ENCODE measurements around the gene DCUN1D5.

Gene DCUN1D5

DNA sequence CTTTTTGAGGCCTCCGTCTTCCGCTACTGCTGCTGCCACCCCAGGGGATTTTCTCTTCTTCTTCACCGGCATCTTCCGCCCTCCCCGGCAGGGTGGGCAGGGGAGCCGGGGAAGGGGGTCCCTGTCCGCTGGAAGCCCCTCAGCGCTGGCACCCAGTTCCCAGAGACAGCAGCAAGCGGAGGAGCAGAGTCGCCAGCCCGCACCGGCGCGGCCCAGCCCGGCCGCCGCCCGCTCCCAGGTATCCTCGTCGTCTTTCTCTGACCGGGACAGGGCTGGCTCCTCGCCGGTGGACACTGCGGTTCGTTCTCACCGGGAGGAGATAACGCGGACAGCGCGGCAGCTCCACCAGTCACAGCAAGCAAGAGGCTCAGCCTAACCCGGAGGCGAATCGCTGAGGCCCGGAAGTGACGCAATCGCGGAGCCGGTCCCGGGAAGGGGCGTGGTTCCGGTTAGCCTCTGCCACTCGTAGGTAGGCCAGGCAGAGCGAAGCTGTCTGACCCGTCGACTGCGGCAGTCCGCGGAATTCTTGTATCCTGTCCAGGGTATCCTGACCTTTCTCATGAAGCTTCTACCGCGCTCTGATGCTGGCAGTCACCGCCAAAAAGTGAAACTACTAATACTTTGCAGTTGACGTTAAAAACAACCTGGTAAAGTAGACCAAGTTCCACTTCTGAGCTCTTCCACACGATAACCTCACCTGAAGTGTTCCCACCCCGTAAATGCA lies at the start of gene DCUN1D5:
TSS of gene DCUN1D5 (minus strand) at position 360 of the 724 bp plus-strand sequence. CDS start at position 72, 288 bp downstream.
- peak; percentile 87 for DNase-seq (ENCODE audit: low read depth, low spot score)

GRCh38 chr11:103125462-103125861 lies 33.5 kb upstream of the DCUN1D5 start:
- no peak for DNase-seq (ENCODE audit: low read depth, low spot score)

DNA sequence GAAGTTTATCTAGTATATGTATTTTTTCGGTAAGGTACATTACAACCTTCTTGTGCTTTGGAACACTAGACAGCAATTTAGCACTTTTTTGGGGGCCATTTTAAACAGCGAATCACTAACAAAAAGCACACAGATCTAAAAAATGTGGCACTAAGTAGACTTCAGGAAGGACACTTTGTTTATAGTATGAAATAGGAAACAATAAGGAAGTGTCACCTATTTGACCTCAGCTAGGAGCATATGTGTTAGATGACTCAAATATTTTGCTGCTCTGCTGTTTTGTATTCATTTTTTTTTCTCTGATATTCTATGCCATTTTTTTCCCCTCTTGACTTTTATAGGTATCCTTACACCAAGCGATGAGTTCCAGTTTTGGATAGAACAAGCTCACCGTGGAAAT lies 22.9 kb upstream of the DCUN1D5 start:
- DNase-seq (ENCODE audit: low read depth, low spot score), result no peak

- no peak for DNase-seq (ENCODE audit: low read depth, low spot score)
Observed at GRCh38 chr11:103112364-103112763, 20.4 kb upstream of the DCUN1D5 start.

- no peak for DNase-seq (ENCODE audit: low read depth, low spot score)
Observed at GRCh38 chr11:103111400-103111799, 19.4 kb upstream of the DCUN1D5 start.

DNA sequence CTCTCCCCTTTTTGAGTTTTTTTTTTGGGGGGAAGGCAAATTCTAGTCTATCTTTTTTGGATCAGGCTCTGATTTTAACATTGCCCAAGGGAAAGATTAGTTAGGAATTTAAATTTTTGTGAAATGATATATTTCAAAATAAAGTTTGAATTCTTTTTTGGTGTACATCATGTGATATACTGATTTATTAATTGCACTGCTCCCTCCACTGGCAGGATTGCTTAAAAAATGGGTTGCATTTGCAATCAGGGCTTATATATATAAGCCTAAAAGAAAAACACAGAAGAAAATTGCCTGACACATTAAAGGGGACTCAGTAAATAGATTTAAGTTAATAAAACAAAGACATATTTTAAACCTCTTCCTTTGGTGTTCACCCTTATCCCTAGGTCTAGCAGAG lies 18.4 kb upstream of the DCUN1D5 start:
- DNase-seq (ENCODE audit: low read depth, low spot score), result no peak

DNA sequence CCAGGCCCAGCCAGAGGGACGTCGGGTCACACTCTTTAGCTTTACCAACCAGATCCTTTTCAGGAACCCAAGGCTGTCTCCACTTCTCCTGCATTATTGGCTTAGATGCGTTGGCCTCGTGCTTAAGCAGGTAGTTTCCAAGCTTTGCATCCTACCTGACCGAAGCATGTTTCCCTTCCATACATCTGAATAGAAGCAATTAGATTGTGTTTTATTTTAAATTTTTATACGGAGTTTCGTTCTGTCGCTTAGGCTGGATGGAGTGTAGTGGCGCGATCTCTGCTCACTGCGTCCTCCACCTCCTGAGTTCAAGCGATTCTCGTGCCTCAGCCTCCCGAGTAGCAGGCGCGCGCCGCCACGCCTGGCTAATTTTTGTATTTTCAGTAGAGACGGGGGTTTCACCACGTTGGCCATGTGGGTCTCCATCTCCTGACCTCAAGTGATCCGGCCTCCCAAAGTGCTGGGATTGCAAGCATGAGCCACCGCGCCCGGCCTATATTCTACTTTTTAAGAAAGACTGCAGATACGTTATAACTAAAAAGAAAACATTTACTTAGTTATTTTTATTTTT lies 17.9 kb upstream of the DCUN1D5 start:
- no peak for DNase-seq (ENCODE audit: low read depth, low spot score)

DNA sequence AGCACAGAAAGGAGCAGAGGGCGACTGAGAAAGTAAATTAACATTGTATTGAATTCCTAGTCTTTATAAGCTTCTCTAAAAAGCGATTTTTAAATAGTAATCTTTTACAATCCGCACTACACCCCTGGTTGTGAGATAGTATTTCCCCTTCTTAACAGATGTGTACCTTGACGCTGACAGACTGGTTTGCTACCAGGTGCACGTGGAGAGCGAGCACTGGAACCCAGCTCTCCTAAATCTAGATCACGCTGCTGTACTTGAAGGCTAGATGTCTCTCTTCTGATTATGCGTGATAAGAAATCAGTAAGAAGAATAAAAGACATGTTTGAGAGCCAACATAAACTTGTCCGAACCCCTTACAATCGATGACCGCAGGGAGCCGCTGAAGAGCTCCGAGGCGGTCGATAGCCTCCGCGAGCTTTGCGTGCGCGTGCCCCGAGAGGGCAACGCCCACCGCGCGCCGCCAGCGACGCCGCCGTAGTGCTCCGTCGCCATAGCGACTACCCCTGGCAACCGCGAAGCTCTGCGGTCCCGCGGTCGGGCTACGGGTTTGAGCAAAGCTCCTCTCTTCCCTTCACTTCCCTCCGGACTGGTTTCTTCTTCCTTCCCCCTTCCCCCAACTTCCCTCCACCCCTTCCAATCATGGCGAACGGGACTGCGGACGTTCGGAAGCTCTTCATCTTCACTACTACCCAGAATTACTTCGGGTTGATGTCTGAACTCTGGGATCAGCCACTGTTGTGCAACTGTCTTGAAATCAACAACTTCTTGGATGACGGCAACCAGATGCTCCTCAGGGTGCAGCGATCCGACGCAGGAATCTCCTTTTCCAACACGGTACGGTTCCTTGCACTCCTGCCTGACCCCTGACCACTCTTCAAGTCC lies 17.2 kb upstream of the DCUN1D5 start, which contains the start of gene DYNC2H1:
TSS of gene DYNC2H1 (plus strand) at position 494 of the 885 bp plus-strand sequence. CDS start at position 643, 149 bp downstream.
- DNase-seq (ENCODE audit: low read depth, low spot score), result peak; percentile 64

DNA sequence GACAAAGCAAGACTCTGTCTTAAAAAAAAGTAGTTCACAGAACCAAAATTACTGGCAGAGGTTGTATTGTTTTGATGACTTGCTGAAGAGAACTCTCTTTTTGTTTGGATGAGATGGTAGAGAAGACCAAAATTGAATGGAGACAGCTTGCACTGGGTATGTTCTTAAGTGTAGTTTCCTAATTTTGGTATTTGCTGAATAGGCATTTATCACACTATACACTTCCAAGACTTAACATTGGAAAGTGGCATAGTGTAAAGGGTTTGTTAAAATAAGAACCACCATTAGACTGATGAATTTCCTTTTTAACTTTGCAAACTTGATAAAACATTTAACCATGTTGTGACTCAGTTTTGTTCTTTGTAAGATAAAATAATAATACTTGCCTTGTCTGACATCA lies 5.3 kb upstream of the DCUN1D5 start:
- no peak for DNase-seq (ENCODE audit: low read depth, low spot score)

- no peak for DNase-seq (ENCODE audit: low read depth, low spot score)
Observed at GRCh38 chr11:103091064-103091800, 728 bp downstream of the DCUN1D5 start.

- no peak for DNase-seq (ENCODE audit: low read depth, low spot score)
Observed at GRCh38 chr11:103086461-103086860, 5.5 kb downstream of the DCUN1D5 start.

- no peak for DNase-seq (ENCODE audit: low read depth, low spot score)
Observed at GRCh38 chr11:103085758-103086365, 6.1 kb downstream of the DCUN1D5 start.

GRCh38 chr11:103079833-103080232 lies 12.1 kb downstream of the DCUN1D5 start:
- DNase-seq (ENCODE audit: low read depth, low spot score), result no peak

GRCh38 chr11:103078710-103079109 lies 13.2 kb downstream of the DCUN1D5 start:
- DNase-seq (ENCODE audit: low read depth, low spot score), result no peak

- no peak for DNase-seq (ENCODE audit: low read depth, low spot score)
Observed at GRCh38 chr11:103077554-103077953, 14.4 kb downstream of the DCUN1D5 start.

DNA sequence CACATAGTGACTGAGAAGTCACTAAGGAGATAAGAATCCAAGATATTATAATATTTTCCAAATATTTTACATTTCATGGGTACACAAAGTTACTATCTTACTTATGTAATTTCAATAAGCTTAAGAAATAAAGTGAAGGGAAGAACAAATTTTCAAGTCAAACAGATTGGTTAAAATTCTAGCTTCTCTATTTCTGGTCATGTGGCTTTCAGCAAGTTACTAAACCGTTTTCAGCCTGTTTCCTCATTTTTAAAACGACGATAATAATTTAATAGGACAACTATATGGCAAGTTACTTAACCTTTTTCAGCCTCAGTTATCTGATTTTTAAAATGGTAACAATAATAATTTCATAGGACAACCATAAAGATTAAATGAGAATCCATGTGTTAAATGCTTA lies 15.6 kb downstream of the DCUN1D5 start:
- no peak for DNase-seq (ENCODE audit: low read depth, low spot score)

DNA sequence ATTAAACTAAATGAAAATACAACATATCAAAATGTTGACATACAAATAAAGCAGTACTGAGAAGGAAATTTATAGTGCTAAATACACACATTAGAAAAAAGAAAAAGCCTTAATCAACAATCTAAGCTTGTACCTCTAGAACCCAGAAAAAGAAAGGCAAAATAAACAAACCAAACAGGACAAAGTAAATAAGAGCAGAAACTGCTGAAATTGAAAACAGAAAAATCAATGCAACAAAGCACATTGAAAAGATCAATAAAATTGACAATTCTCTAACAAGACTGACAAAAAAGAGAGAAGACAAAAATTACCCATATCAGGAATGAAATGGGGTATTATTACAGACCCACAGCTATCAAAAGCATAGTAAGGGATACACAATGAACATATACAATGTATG lies 21.0 kb downstream of the DCUN1D5 start:
- no peak for DNase-seq (ENCODE audit: low read depth, low spot score)

DNA sequence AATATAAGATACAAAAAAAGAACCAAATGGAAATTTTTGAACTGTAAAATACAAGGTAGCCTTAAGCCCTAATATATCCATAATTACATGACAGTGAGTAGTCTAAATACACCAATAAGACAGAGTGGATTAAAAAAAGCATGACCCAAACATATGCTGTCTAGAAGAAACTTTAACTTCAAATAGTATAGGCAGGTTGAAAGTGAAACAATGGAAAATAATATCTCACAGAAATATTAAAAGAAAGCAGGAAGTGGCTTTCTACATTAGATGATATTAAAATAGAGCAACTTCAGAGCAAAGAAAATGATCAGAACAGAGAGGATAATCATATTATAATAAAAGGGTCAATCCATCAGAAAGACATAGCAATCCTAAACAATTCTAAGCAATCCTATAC lies 21.8 kb downstream of the DCUN1D5 start:
- DNase-seq (ENCODE audit: low read depth, low spot score), result no peak

DNA sequence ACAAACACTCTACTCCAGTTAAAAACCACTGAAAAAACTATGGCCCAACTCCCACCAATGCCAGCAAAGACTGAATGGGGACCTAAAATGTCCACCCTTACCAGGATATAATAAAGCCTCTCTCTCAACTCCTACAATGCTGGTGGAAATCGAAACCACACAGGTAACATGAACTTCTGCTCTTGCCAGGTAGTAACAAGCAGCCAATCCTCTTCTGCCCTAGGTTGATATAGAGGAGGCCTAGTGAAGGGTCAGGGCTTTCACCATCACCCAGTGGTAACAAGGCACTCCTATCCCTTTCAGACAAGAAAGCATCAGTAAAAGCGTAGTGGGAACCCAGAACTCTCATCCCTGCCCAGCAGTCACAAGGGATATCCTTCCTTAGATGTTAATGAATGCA lies 22.6 kb downstream of the DCUN1D5 start:
- DNase-seq (ENCODE audit: low read depth, low spot score), result no peak

DNA sequence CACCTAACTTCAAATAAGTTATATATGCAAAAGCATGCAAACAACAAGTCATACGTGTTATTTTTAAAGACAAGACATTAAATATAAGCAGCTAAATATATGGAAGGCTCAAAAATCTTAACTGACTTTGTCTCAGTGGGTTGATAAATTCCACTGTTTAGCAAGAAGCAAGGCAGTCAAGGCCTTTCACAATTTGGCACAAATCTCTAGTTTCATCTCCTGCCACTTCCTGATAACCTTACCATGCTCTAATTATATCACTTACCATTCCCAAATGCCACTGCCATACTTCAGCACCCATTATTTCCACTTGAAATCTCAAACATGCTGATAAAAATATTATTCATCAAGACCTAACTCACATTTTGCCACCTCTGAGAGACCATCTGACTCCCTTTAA lies 24.8 kb downstream of the DCUN1D5 start:
- no peak for DNase-seq (ENCODE audit: low read depth, low spot score)

DNA sequence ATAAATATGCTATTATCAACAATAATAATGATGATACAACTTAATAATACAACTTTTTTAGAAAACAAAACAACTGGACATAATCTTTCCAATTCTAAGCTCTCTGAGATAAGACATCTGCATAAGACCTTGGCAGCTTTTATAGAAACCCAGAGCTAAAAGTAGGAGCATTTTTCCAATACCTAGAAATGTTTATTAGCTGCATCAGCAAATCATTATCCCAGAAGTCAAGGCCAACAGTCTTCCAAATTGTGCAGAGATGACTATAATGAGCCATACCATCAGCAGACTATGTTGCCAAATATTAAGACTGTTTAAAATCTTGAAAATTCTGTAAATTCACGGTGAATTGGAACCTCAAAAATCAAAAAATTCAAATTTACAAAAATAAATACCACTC lies 30.3 kb downstream of the DCUN1D5 start:
- no peak for DNase-seq (ENCODE audit: low read depth, low spot score)

Data from activated CD4-positive, CD25-positive, alpha-beta regulatory T cell treated with anti-CD3 and anti-CD28 coated beads, Interleukin-2, amount 50 U/mL, for 16 hours (primary cell).